ENCODE data around the gene GJB5. TPM values are rescaled to one million over a fixed set of nuclear protein-coding genes. Genes with fewer than 3 reads are reported as not detected.

Gene GJB5
- total RNA-seq, 1 donor, result not detected

- no peak for DNase-seq (ENCODE audit: low read depth)
- no peak for TF ChIP-seq CTCF (IDR thresholded peaks at IDR 0.05; ENCODE audit: insufficient read depth, low read length)
- no peak overlapping the region for H3K4me3 ChIP-seq (ENCODE audit: low read depth, low read length)
Measured at GRCh38 chr1:34743775-34744174, 11.1 kb upstream of the GJB5 start.

GRCh38 chr1:34744851-34745250, 10.0 kb upstream of the GJB5 start:
- no peak overlapping the region for H3K4me3 ChIP-seq (ENCODE audit: low read depth, low read length)
- no peak for TF ChIP-seq CTCF (IDR thresholded peaks at IDR 0.05; ENCODE audit: insufficient read depth, low read length)
- DNase-seq (ENCODE audit: low read depth), result no peak

GRCh38 chr1:34745666-34746065, 9.2 kb upstream of the GJB5 start:
- DNase-seq (ENCODE audit: low read depth), result no peak
- H3K4me3 ChIP-seq (ENCODE audit: low read depth, low read length), result no peak overlapping the region
- TF ChIP-seq CTCF (IDR thresholded peaks at IDR 0.05; ENCODE audit: insufficient read depth, low read length), result no peak

GRCh38 chr1:34746101-34746500, 8.7 kb upstream of the GJB5 start:
- DNase-seq (ENCODE audit: low read depth), result no peak
- H3K4me3 ChIP-seq (ENCODE audit: low read depth, low read length), result no peak overlapping the region
- TF ChIP-seq CTCF (IDR thresholded peaks at IDR 0.05; ENCODE audit: insufficient read depth, low read length), result no peak

GRCh38 chr1:34746785-34747637, 7.8 kb upstream of the GJB5 start:
- no peak for TF ChIP-seq CTCF (IDR thresholded peaks at IDR 0.05; ENCODE audit: insufficient read depth, low read length)
- DNase-seq (ENCODE audit: low read depth), result no peak

GRCh38 chr1:34747638-34747941, 7.3 kb upstream of the GJB5 start:
- no peak for TF ChIP-seq CTCF (IDR thresholded peaks at IDR 0.05; ENCODE audit: insufficient read depth, low read length)
- no peak overlapping the region for H3K4me3 ChIP-seq (ENCODE audit: low read depth, low read length)
- DNase-seq (ENCODE audit: low read depth), result no peak

More at GRCh38 chr1:34746785-34747637, 7.8 kb upstream of the GJB5 start:
- no peak overlapping the region for H3K4me3 ChIP-seq (ENCODE audit: low read depth, low read length)

- DNase-seq (ENCODE audit: low read depth), result no peak
- no peak for TF ChIP-seq CTCF (IDR thresholded peaks at IDR 0.05; ENCODE audit: insufficient read depth, low read length)
- no peak overlapping the region for H3K4me3 ChIP-seq (ENCODE audit: low read depth, low read length)
Measured at GRCh38 chr1:34749992-34750391, 4.9 kb upstream of the GJB5 start.
